ENCODE data around the gene ANKUB1. TPM values are rescaled to one million over a fixed set of nuclear protein-coding genes. Genes with fewer than 3 reads are reported as not detected.
"Not testable (repeated sequence)": the region's sequence is repeated elsewhere in the genome, so short reads cannot be mapped to it uniquely, and the experiment has no call there.

ANKUB1 gene
- total and polyA plus RNA-seq, 3 donors from 2014 or later = 0.56 to 3.3 (median 2.5) TPM

DNA sequence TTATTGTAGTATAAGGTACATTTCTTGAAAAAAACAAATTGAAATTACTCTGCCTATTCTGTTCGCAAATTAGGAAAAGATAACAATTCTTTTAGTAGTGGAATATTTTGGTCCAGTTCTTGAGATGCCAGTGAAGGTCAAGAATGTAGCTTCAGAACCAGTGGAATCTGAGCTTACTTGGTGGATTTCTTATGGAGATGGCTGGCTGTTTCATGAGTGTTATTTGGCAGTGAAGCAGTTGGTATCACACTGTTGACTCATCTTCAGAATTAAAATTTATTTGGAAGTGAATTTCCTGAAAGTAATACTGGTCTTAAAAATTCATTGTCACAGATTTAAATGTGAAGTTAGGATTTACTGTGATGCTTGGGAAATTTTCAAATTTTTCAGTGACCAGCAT lies 39.7 kb upstream of the ANKUB1 start:
- Histone ChIP-seq H3K4me3 (no peak overlapping the region), H3K4me1 (no peaks in the 10 kb centered on the region), H3K27ac (no peak overlapping the region), H3K36me3 (ENCODE audit: low read depth, missing control alignments) (no peaks in the 10 kb centered on the region), H3K9me3 (no peaks in the 10 kb centered on the region), H3K27me3 (no peaks in the 10 kb centered on the region)
- intact Hi-C loops (cut with DNase I; ENCODE audit: low total_unique reads) = no loop called here
- 64 to 71% methylated on average over 1 of the region's 1 CpG for WGBS, 2 donors
- no peak for TF ChIP-seq POLR2A (IDR thresholded peaks at IDR 0.05)
- TF ChIP-seq, protein P1, sequence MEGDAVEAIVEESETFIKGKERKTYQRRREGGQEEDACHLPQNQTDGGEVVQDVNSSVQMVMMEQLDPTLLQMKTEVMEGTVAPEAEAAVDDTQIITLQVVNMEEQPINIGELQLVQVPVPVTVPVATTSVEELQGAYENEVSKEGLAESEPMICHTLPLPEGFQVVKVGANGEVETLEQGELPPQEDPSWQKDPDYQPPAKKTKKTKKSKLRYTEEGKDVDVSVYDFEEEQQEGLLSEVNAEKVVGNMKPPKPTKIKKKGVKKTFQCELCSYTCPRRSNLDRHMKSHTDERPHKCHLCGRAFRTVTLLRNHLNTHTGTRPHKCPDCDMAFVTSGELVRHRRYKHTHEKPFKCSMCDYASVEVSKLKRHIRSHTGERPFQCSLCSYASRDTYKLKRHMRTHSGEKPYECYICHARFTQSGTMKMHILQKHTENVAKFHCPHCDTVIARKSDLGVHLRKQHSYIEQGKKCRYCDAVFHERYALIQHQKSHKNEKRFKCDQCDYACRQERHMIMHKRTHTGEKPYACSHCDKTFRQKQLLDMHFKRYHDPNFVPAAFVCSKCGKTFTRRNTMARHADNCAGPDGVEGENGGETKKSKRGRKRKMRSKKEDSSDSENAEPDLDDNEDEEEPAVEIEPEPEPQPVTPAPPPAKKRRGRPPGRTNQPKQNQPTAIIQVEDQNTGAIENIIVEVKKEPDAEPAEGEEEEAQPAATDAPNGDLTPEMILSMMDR (IDR thresholded peaks at IDR 0.05) = no peak
- no peak for DNase-seq

GRCh38 chr3:149831321-149831720 lies 39.0 kb upstream of the ANKUB1 start:
- TF ChIP-seq, protein P1 (IDR thresholded peaks at IDR 0.05) = no peak
- TF ChIP-seq POLR2A (IDR thresholded peaks at IDR 0.05) = no peak
- H3K27ac ChIP-seq = no peak overlapping the region
- no peaks in the 10 kb centered on the region for H3K36me3 ChIP-seq (ENCODE audit: low read depth, missing control alignments)
- WGBS, 2 donors = 93 to 97% methylated on average over 4 of the region's 4 CpGs
- H3K9me3 ChIP-seq = no peaks in the 10 kb centered on the region
- no peaks in the 10 kb centered on the region for H3K4me1 ChIP-seq
- intact Hi-C loops (cut with DNase I; ENCODE audit: low total_unique reads) = no loop called here
- no peaks in the 10 kb centered on the region for H3K27me3 ChIP-seq
- H3K4me3 ChIP-seq = no peak overlapping the region
- no peak for DNase-seq

GRCh38 chr3:149830902-149831301 lies 38.5 kb upstream of the ANKUB1 start:
- Histone ChIP-seq H3K27me3 (no peaks in the 10 kb centered on the region), H3K4me1 (no peaks in the 10 kb centered on the region), H3K4me3 (no peak overlapping the region), H3K36me3 (ENCODE audit: low read depth, missing control alignments) (no peaks in the 10 kb centered on the region), H3K9me3 (no peaks in the 10 kb centered on the region), H3K27ac (no peak overlapping the region)
- 86 to 100% methylated on average over 2 of the region's 2 CpGs for WGBS, 2 donors
- TF ChIP-seq POLR2A (IDR thresholded peaks at IDR 0.05) = no peak
- TF ChIP-seq, protein P1 (IDR thresholded peaks at IDR 0.05) = no peak
- DNase-seq = no peak
- intact Hi-C loops (cut with DNase I; ENCODE audit: low total_unique reads) = no loop called here

- H3K4me1 ChIP-seq; H3K27ac ChIP-seq; H3K4me3 ChIP-seq; H3K36me3 ChIP-seq (ENCODE audit: low read depth, missing control alignments); intact Hi-C loops (cut with DNase I; ENCODE audit: low total_unique reads); H3K9me3 ChIP-seq; H3K27me3 ChIP-seq; DNase-seq: not testable (repeated sequence)
- 95 to 96% methylated on average over 4 of the region's 4 CpGs for WGBS, 2 donors
Measured at GRCh38 chr3:149829631-149830030, 37.3 kb upstream of the ANKUB1 start.

- no peak for TF ChIP-seq POLR2A (IDR thresholded peaks at IDR 0.05)
- TF ChIP-seq, protein P1 (IDR thresholded peaks at IDR 0.05) = no peak
Measured at GRCh38 chr3:149828390-149828789, 36.0 kb upstream of the ANKUB1 start.

More at GRCh38 chr3:149828390-149828789, 36.0 kb upstream of the ANKUB1 start:
- Histone ChIP-seq H3K9me3 (no peaks in the 10 kb centered on the region), H3K4me1 (no peaks in the 10 kb centered on the region), H3K4me3 (no peak overlapping the region), H3K27me3 (no peaks in the 10 kb centered on the region), H3K36me3 (ENCODE audit: low read depth, missing control alignments) (no peaks in the 10 kb centered on the region), H3K27ac (no peak overlapping the region)
- no peak for DNase-seq
- 42 to 100% methylated on average over 1 of the region's 1 CpG for WGBS, 2 donors
- intact Hi-C loops (cut with DNase I; ENCODE audit: low total_unique reads) = no loop called here

Data from testis (tissue), 3 donors.